GM21367 (cell line): ENCODE results near the gene TTLL6.
"Not testable (repeated sequence)": the region's sequence is repeated elsewhere in the genome, so short reads cannot be mapped to it uniquely, and the experiment has no call there.

ENCODE experiments used
- ATAC-seq: cut with Tn5 transposase; IDR thresholded peaks from one replicate; pipeline ENCODE4 v1.9.1; 2021; ENCODE audit not compliant: unreplicated experiment

TTLL6 gene

GRCh38 chr17:48816438-48816773 lies 623 bp downstream of the TTLL6 start:
- ATAC-seq: no peak

- ATAC-seq: no peak
Observed at GRCh38 chr17:48815311-48815710, 1.7 kb downstream of the TTLL6 start.

GRCh38 chr17:48814504-48814903 lies 2.5 kb downstream of the TTLL6 start:
- ATAC-seq: no peak

- no peak for ATAC-seq
Observed at GRCh38 chr17:48812001-48812400, 5.0 kb downstream of the TTLL6 start.

GRCh38 chr17:48809182-48809581 lies 7.8 kb downstream of the TTLL6 start:
- no peak for ATAC-seq

- ATAC-seq: no peak
Observed at GRCh38 chr17:48804936-48805411, 12.1 kb downstream of the TTLL6 start.

GRCh38 chr17:48800626-48801217 lies 16.3 kb downstream of the TTLL6 start:
- no peak for ATAC-seq

- ATAC-seq: no peak
Observed at GRCh38 chr17:48799069-48799723, 17.8 kb downstream of the TTLL6 start.

- not testable (repeated sequence) for ATAC-seq
Observed at GRCh38 chr17:48796163-48796522, 20.9 kb downstream of the TTLL6 start.

- ATAC-seq: no peak
Observed at GRCh38 chr17:48795444-48796162, 21.4 kb downstream of the TTLL6 start.

GRCh38 chr17:48792033-48792798 lies 24.8 kb downstream of the TTLL6 start:
- ATAC-seq: no peak

GRCh38 chr17:48791128-48792032 lies 25.6 kb downstream of the TTLL6 start:
- no peak for ATAC-seq

GRCh38 chr17:48790607-48791127 lies 26.4 kb downstream of the TTLL6 start:
- ATAC-seq: no peak

- ATAC-seq: no peak
Observed at GRCh38 chr17:48787828-48788227, 29.2 kb downstream of the TTLL6 start.

- ATAC-seq: no peak
Observed at GRCh38 chr17:48779421-48779820, 37.6 kb downstream of the TTLL6 start.

- no peak for ATAC-seq
Observed at GRCh38 chr17:48776602-48777001, 40.4 kb downstream of the TTLL6 start.

- no peak for ATAC-seq
Observed at GRCh38 chr17:48773245-48773644, 43.8 kb downstream of the TTLL6 start.

- ATAC-seq: no peak
Observed at GRCh38 chr17:48770954-48771353, 46.1 kb downstream of the TTLL6 start.

GRCh38 chr17:48769009-48769675 lies 47.9 kb downstream of the TTLL6 start:
- no peak for ATAC-seq

GRCh38 chr17:48767263-48767774 lies 49.7 kb downstream of the TTLL6 start:
- no peak for ATAC-seq
